HCT116 (cell line): Measurements from ENCODE around the gene ZNF750.

Experiments used
- EGR1 ChIP-seq: IDR thresholded peaks from 2 replicates; pipeline ENCODE4 v1.6.1; 2012; ENCODE audit warnings: low read depth
- POLR2A ChIP-seq: IDR thresholded peaks from 2 replicates; pipeline ENCODE4 v1.7.0; 2011; ENCODE audit warnings: borderline replicate concordance; ENCODE audit not compliant: insufficient read depth, insufficient read length; ENCODE audit errors: extremely low read depth
- ZFX ChIP-seq: fragments of 450-650 bp; IDR thresholded peaks from 2 replicates; pipeline ENCODE4 v1.6.1; 2017
- TF ChIP-seq, protein P1 (sequence below): IDR thresholded peaks from 2 replicates; pipeline ENCODE4 v1.6.1; 2011; ENCODE audit warnings: mild to moderate bottlenecking, low read length, moderate library complexity; ENCODE audit not compliant: insufficient replicate concordance; ENCODE audit errors: extremely low read depth
- TF ChIP-seq, protein P2 (sequence below), 3 experiments: fragments of 200-600 bp in 1 of 3; sonication (generic) in 1 of 3; IDR thresholded peaks in 2 of 3; conservative IDR thresholded peaks in 1 of 3; 2 replicates each; pipeline ENCODE4 v1.5.1; 2012 to 2017; ENCODE audit warnings: low read depth in 2 of 3, low read length in 2 of 3, antibody characterized with exemption in 1 of 3, borderline replicate concordance in 1 of 3, control low read depth in 1 of 3, mild to moderate bottlenecking in 1 of 3, mixed read lengths in 1 of 3, mixed run types in 1 of 3, moderate library complexity in 1 of 3; ENCODE audit not compliant: insufficient read depth in 1 of 3

DNA sequence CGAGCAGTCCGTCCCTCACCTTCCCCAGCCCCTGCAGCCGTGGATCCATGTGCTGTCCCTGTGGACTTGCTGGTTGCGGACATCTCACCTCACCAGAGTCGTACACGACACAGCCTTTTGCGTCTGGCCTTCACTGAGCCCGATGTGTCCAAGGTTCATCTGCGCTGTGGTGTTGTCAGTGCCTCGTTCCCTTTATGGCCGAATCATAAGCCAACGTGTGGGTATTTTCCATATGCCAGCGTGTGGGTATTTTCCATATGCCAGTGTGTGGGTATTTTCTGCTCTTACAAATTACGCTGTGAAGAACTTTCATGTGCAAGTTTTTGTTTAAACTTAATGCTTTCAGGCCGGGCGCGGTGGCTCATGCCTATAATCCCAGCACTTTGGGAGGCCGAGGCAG is 56.3 kb downstream of the ZNF750 start:
- TF ChIP-seq, protein P1, sequence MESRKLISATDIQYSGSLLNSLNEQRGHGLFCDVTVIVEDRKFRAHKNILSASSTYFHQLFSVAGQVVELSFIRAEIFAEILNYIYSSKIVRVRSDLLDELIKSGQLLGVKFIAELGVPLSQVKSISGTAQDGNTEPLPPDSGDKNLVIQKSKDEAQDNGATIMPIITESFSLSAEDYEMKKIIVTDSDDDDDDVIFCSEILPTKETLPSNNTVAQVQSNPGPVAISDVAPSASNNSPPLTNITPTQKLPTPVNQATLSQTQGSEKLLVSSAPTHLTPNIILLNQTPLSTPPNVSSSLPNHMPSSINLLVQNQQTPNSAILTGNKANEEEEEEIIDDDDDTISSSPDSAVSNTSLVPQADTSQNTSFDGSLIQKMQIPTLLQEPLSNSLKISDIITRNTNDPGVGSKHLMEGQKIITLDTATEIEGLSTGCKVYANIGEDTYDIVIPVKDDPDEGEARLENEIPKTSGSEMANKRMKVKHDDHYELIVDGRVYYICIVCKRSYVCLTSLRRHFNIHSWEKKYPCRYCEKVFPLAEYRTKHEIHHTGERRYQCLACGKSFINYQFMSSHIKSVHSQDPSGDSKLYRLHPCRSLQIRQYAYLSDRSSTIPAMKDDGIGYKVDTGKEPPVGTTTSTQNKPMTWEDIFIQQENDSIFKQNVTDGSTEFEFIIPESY, result no peak
- TF ChIP-seq POLR2A, result no peak
- TF ChIP-seq, protein P2, sequence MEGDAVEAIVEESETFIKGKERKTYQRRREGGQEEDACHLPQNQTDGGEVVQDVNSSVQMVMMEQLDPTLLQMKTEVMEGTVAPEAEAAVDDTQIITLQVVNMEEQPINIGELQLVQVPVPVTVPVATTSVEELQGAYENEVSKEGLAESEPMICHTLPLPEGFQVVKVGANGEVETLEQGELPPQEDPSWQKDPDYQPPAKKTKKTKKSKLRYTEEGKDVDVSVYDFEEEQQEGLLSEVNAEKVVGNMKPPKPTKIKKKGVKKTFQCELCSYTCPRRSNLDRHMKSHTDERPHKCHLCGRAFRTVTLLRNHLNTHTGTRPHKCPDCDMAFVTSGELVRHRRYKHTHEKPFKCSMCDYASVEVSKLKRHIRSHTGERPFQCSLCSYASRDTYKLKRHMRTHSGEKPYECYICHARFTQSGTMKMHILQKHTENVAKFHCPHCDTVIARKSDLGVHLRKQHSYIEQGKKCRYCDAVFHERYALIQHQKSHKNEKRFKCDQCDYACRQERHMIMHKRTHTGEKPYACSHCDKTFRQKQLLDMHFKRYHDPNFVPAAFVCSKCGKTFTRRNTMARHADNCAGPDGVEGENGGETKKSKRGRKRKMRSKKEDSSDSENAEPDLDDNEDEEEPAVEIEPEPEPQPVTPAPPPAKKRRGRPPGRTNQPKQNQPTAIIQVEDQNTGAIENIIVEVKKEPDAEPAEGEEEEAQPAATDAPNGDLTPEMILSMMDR (IDR thresholded peaks at IDR 0.05 in 2 of 3, conservative IDR thresholded peaks at IDR 0.05 in 1 of 3; ENCODE audit: borderline replicate concordance in 1 of 3, insufficient read depth in 1 of 3, low read depth in 2 of 3, low read length in 2 of 3), result no peak
- TF ChIP-seq ZFX, result no peak
- TF ChIP-seq EGR1, result no peak
